Measurements from ENCODE around the gene STUM. TPM values are rescaled to one million over a fixed set of nuclear protein-coding genes. Genes with fewer than 3 reads are reported as not detected.

STUM gene
- total and polyA plus RNA-seq, 2 experiments from 2014 or later = 0.23 to 1.3 TPM

DNA sequence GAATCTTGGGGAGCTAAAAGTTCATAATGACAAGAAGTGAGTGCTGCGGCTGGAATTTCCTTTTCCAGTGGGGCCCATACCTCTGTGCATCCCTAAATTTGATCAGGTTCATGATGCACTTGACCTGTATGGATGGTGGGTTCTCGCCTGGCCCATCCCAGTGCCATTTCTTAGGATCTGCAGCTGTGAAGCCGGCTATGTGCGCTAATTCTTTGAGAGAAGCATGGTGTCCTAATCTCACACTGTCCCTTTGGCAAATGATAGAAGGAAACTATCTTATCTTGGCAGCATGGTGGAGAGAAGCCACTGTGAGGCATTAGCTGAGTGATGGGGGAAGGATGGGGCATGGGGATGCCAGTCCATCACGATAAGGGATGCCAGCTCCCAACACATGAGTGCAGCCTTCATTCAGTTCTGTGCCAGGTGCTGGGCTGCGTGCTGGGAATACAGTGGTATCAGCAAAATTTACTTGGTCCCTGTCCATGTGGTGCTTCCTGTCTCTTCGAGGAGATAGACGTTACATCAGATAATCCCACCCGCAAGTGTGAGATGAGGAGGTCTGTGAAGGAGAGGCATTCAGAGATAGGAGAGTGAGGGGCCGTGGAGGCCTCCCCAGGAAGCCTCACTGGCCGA is 30.5 kb downstream of the STUM start (continued):
- TF ChIP-seq, protein P1, sequence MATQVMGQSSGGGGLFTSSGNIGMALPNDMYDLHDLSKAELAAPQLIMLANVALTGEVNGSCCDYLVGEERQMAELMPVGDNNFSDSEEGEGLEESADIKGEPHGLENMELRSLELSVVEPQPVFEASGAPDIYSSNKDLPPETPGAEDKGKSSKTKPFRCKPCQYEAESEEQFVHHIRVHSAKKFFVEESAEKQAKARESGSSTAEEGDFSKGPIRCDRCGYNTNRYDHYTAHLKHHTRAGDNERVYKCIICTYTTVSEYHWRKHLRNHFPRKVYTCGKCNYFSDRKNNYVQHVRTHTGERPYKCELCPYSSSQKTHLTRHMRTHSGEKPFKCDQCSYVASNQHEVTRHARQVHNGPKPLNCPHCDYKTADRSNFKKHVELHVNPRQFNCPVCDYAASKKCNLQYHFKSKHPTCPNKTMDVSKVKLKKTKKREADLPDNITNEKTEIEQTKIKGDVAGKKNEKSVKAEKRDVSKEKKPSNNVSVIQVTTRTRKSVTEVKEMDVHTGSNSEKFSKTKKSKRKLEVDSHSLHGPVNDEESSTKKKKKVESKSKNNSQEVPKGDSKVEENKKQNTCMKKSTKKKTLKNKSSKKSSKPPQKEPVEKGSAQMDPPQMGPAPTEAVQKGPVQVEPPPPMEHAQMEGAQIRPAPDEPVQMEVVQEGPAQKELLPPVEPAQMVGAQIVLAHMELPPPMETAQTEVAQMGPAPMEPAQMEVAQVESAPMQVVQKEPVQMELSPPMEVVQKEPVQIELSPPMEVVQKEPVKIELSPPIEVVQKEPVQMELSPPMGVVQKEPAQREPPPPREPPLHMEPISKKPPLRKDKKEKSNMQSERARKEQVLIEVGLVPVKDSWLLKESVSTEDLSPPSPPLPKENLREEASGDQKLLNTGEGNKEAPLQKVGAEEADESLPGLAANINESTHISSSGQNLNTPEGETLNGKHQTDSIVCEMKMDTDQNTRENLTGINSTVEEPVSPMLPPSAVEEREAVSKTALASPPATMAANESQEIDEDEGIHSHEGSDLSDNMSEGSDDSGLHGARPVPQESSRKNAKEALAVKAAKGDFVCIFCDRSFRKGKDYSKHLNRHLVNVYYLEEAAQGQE (IDR thresholded peaks at IDR 0.05; ENCODE audit: unreplicated experiment) = no peak
- TF ChIP-seq ZNF114 (CRISPR knock-in tag; IDR thresholded peaks at IDR 0.05) = no peak

DNA sequence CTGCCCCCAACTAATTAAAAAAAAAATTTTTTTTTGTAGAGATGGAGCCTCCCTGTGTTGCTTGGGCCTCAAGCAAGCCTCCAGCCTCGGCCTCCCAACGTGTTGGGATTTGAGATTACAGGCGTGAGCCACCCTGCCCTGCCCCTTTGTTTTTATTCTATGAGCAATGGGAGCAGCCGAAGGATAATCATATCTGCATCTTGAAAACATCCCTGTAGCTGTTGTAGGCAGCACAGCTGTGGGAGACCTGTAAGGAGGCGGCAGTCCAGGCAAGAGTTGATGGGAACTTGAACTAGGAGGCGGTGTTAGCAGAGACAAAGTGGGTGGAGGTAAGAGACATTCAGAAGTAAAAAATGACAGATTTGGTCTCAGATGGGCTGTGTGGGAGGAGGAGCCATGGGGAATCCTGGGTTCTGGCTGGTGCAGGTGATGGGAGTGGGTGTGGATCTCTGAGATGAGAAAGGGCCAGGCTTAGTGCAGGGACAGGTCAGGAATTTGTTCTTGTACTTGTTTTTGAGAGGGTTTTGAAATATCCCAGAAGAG is 31.3 kb downstream of the STUM start:
- Histone ChIP-seq H3K9me2 (ENCODE audit: insufficient read depth) (no peaks in the 10 kb centered on the region), H3K36me3 (ENCODE audit: insufficient read depth) (no peaks in the 10 kb centered on the region), H3K4me1 (ENCODE audit: insufficient read depth) (no peaks in the 10 kb centered on the region), H3F3A (replicated peaks; ENCODE audit: low read depth) (no peaks in the 10 kb centered on the region), H3K4me2 (no peak overlapping the region), H3K4me3 (no peak overlapping the region), H3K27ac (ENCODE audit: low read depth) (no peak overlapping the region), H3K79me2 (replicated peaks; ENCODE audit: insufficient read depth) (no peaks in the 10 kb centered on the region), H2AFZ (no peak overlapping the region), H4K20me1 (replicated peaks; ENCODE audit: insufficient read depth) (no peaks in the 10 kb centered on the region), H3K27me3 (ENCODE audit: insufficient read depth) (no peaks in the 10 kb centered on the region)
- DNase-seq (ENCODE audit: low spot score) = no peak
- H3K27ac Mint-ChIP-seq = no peak overlapping the region
- H3K27me3 Mint-ChIP-seq (ENCODE audit: insufficient read depth, low read depth, poor library complexity) = peaks cover 5% of the 10 kb centered on the region
- H3K4me3 Mint-ChIP-seq = no peak overlapping the region
- no peak for ATAC-seq
- H3K36me3 Mint-ChIP-seq (ENCODE audit: low read depth) = no peaks in the 10 kb centered on the region
- peaks cover 8% of the 10 kb centered on the region; the same call in 1 of the 3 replicates for H3K4me1 Mint-ChIP-seq
- no peaks in the 10 kb centered on the region for H3K9me3 Mint-ChIP-seq
- TF ChIP-seq, protein P2, sequence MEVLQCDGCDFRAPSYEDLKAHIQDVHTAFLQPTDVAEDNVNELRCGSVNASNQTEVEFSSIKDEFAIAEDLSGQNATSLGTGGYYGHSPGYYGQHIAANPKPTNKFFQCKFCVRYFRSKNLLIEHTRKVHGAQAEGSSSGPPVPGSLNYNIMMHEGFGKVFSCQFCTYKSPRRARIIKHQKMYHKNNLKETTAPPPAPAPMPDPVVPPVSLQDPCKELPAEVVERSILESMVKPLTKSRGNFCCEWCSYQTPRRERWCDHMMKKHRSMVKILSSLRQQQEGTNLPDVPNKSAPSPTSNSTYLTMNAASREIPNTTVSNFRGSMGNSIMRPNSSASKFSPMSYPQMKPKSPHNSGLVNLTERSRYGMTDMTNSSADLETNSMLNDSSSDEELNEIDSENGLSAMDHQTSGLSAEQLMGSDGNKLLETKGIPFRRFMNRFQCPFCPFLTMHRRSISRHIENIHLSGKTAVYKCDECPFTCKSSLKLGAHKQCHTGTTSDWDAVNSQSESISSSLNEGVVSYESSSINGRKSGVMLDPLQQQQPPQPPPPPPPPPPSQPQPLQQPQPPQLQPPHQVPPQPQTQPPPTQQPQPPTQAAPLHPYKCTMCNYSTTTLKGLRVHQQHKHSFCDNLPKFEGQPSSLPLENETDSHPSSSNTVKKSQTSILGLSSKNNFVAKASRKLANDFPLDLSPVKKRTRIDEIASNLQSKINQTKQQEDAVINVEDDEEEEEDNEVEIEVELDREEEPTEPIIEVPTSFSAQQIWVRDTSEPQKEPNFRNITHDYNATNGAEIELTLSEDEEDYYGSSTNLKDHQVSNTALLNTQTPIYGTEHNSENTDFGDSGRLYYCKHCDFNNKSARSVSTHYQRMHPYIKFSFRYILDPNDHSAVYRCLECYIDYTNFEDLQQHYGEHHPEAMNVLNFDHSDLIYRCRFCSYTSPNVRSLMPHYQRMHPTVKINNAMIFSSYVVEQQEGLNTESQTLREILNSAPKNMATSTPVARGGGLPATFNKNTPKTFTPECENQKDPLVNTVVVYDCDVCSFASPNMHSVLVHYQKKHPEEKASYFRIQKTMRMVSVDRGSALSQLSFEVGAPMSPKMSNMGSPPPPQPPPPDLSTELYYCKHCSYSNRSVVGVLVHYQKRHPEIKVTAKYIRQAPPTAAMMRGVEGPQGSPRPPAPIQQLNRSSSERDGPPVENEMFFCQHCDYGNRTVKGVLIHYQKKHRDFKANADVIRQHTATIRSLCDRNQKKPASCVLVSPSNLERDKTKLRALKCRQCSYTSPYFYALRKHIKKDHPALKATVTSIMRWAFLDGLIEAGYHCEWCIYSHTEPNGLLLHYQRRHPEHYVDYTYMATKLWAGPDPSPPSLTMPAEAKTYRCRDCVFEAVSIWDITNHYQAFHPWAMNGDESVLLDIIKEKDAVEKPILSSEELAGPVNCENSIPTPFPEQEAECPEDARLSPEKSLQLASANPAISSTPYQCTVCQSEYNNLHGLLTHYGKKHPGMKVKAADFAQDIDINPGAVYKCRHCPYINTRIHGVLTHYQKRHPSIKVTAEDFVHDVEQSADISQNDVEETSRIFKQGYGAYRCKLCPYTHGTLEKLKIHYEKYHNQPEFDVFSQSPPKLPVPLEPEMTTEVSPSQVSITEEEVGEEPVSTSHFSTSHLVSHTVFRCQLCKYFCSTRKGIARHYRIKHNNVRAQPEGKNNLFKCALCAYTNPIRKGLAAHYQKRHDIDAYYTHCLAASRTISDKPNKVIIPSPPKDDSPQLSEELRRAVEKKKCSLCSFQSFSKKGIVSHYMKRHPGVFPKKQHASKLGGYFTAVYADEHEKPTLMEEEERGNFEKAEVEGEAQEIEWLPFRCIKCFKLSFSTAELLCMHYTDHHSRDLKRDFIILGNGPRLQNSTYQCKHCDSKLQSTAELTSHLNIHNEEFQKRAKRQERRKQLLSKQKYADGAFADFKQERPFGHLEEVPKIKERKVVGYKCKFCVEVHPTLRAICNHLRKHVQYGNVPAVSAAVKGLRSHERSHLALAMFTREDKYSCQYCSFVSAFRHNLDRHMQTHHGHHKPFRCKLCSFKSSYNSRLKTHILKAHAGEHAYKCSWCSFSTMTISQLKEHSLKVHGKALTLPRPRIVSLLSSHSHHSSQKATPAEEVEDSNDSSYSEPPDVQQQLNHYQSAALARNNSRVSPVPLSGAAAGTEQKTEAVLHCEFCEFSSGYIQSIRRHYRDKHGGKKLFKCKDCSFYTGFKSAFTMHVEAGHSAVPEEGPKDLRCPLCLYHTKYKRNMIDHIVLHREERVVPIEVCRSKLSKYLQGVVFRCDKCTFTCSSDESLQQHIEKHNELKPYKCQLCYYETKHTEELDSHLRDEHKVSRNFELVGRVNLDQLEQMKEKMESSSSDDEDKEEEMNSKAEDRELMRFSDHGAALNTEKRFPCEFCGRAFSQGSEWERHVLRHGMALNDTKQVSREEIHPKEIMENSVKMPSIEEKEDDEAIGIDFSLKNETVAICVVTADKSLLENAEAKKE (CRISPR knock-in tag; IDR thresholded peaks at IDR 0.05) = no peak
- no peak for TF ChIP-seq NANOG (IDR thresholded peaks at IDR 0.05; ENCODE audit: borderline replicate concordance)
- TF ChIP-seq, protein P1 (IDR thresholded peaks at IDR 0.05; ENCODE audit: unreplicated experiment) = no peak
- no peak for TF ChIP-seq ZNF331 (CRISPR knock-in tag; IDR thresholded peaks at IDR 0.05; ENCODE audit: low read depth)
- no peak for TF ChIP-seq ZNF114 (CRISPR knock-in tag; IDR thresholded peaks at IDR 0.05)
- TF ChIP-seq CREB1 (CRISPR knock-in tag; IDR thresholded peaks at IDR 0.05; ENCODE audit: low read depth) = no peak
- no peak for TF ChIP-seq POLR2AphosphoS5 (IDR thresholded peaks at IDR 0.05; ENCODE audit: low read depth)
- TF ChIP-seq, protein P3, sequence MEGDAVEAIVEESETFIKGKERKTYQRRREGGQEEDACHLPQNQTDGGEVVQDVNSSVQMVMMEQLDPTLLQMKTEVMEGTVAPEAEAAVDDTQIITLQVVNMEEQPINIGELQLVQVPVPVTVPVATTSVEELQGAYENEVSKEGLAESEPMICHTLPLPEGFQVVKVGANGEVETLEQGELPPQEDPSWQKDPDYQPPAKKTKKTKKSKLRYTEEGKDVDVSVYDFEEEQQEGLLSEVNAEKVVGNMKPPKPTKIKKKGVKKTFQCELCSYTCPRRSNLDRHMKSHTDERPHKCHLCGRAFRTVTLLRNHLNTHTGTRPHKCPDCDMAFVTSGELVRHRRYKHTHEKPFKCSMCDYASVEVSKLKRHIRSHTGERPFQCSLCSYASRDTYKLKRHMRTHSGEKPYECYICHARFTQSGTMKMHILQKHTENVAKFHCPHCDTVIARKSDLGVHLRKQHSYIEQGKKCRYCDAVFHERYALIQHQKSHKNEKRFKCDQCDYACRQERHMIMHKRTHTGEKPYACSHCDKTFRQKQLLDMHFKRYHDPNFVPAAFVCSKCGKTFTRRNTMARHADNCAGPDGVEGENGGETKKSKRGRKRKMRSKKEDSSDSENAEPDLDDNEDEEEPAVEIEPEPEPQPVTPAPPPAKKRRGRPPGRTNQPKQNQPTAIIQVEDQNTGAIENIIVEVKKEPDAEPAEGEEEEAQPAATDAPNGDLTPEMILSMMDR (conservative IDR thresholded peaks at IDR 0.05; ENCODE audit: low read depth in 2 of 2) = no peak
